WTC11 (cell line): Measurements from ENCODE around the gene MOSPD3.

Source experiments
- CREM ChIP-seq: sonication (generic); formaldehyde crosslinking; IDR thresholded peaks from 2 replicates; pipeline ENCODE4 v1.8.1; 2022; ENCODE audit warnings: mild to moderate bottlenecking, missing genetic modification reagents, moderate library complexity
- CTCF ChIP-seq: fragments of 200-600 bp; IDR thresholded peaks from 2 replicates; pipeline ENCODE4 v1.8.0; 2022; ENCODE audit warnings: antibody characterized with exemption
- E2F4 ChIP-seq: sonication (generic); formaldehyde crosslinking; IDR thresholded peaks from 2 replicates; pipeline ENCODE4 v1.8.1; 2022; ENCODE audit warnings: low read depth, mild to moderate bottlenecking, moderate library complexity, missing genetic modification reagents, borderline replicate concordance
- ESRRA ChIP-seq: sonication (generic); formaldehyde crosslinking; IDR thresholded peaks from 2 replicates; pipeline ENCODE4 v1.8.1; 2022; ENCODE audit warnings: mild to moderate bottlenecking, missing genetic modification reagents, borderline replicate concordance
- GABPB1 ChIP-seq: sonication (generic); formaldehyde crosslinking; IDR thresholded peaks from 2 replicates; pipeline ENCODE4 v1.8.1; 2023; ENCODE audit warnings: mild to moderate bottlenecking, missing genetic modification reagents
- SMAD3 ChIP-seq: sonication (generic); formaldehyde crosslinking; IDR thresholded peaks from 2 replicates; pipeline ENCODE4 v1.8.0; 2022; ENCODE audit warnings: missing genetic modification reagents, mild to moderate bottlenecking, borderline replicate concordance
- ZNF121 ChIP-seq: sonication (generic); formaldehyde crosslinking; IDR thresholded peaks from 2 replicates; pipeline ENCODE4 v1.8.0; 2023; ENCODE audit warnings: missing genetic modification reagents
- ZNF138 ChIP-seq: sonication (generic); formaldehyde crosslinking; conservative IDR thresholded peaks from 2 replicates; pipeline ENCODE4 v1.8.1; 2022; ENCODE audit warnings: mild to moderate bottlenecking, moderate library complexity, missing genetic modification reagents
- ZNF512 ChIP-seq: sonication (generic); formaldehyde crosslinking; IDR thresholded peaks from 2 replicates; pipeline ENCODE4 v1.8.1; 2022; ENCODE audit warnings: missing genetic modification reagents, borderline replicate concordance

- TF ChIP-seq CTCF (no peak), ZNF121 (CRISPR knock-in tag) (no peak), SMAD3 (CRISPR knock-in tag) (no peak), CREM (CRISPR knock-in tag) (no peak), E2F4 (CRISPR knock-in tag) (no peak), GABPB1 (CRISPR knock-in tag) (no peak), ESRRA (CRISPR knock-in tag) (no peak), ZNF512 (no peak), ZNF138 (CRISPR knock-in tag) (no peak)
Observed at GRCh38 chr7:100578246-100579183, 33.8 kb upstream of the MOSPD3 start.
